ENCODE data around the gene CFAP45.

CFAP45 gene

DNA sequence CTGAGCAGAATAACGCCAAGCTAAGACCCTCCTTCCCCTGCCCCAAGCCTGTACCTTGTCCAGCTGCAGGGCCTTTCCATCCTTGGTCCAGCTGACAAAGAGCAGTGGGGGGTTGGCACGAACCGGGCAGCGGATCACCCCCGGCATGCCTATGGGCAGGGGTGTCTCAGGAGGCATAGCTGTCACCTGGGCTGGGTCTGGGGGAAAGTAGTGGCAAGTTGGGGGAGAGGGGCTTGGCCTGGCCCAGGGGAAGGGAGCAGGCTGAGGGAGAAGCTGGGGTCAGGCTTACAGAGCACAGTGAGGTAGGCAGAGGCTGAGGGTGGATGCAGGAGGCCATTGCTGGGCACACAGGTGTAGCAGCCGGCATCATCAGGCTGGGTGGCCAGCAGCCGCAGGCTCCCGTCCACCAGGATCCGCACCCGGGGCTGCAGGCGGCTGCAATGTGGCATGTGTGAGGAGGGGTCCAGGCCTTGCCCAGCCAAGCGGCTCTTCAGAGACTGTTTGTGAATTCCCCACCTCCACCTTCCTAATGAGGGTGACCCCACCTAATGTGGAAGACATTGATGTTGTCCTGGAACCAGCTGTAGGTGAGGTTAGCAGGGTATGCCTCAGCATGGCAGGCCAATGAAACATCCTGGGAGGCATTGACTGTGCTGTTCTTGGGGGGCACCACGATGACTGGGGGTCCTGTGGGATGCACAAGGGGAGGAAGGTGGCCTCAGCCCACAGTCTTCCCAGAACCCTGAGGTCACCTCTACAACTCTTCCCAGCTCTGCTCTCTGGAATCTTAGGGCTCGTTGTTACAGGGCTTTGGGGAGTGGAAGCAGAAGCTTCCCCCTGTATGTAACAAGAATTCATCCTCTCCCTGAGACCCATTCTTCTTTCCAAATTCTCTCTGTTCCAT, 34.4 kb upstream of the CFAP45 start:
- H3K9me3 ChIP-seq (ENCODE audit: low read length): no peaks in the 10 kb centered on the region
- H3K9ac ChIP-seq (ENCODE audit: low read length): no peak overlapping the region
- H3K27ac ChIP-seq (ENCODE audit: low read depth, low read length): no peak overlapping the region
- H3K36me3 ChIP-seq (ENCODE audit: insufficient read depth, low read length): no peaks in the 10 kb centered on the region
- no peak overlapping the region for H3K4me3 ChIP-seq (ENCODE audit: low read depth in 1 of 2, low read length in 2 of 2)
- H3K4me1 ChIP-seq (ENCODE audit: insufficient read depth, low read length): no peaks in the 10 kb centered on the region
- peaks cover 0 to 5% of the 10 kb centered on the region in 2 donors for H3K27me3 ChIP-seq (ENCODE audit: control insufficient read depth in 1 of 2, insufficient read depth in 2 of 2, low read length in 2 of 2)

DNA sequence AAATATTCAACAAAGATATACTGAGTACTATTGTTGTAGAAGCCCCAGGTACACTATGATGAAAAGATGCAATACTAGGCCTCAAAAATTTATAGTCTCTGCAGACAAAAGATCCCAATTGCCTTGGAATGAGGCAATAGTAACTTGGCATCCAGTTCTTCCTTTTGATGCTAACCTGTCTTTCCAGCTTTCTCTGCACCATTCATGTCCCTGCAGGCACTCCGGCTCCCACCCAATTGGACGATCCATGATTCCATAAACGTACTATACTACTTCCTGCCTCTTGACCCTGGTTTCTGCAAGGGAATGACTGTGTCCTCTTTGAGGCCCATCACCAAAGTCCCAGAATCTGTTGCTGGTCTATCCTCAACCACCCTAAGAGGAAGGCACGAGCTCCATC, 33.4 kb upstream of the CFAP45 start:
- H3K27ac ChIP-seq (ENCODE audit: low read depth, low read length): no peak overlapping the region
- H3K4me3 ChIP-seq (ENCODE audit: low read depth in 1 of 2, low read length in 2 of 2): no peak overlapping the region
- H3K27me3 ChIP-seq (ENCODE audit: control insufficient read depth in 1 of 2, insufficient read depth in 2 of 2, low read length in 2 of 2): peaks cover 0 to 5% of the 10 kb centered on the region in 2 donors
- H3K9me3 ChIP-seq (ENCODE audit: low read length): no peaks in the 10 kb centered on the region
- no peaks in the 10 kb centered on the region for H3K36me3 ChIP-seq (ENCODE audit: insufficient read depth, low read length)
- no peak overlapping the region for H3K9ac ChIP-seq (ENCODE audit: low read length)
- H3K4me1 ChIP-seq (ENCODE audit: insufficient read depth, low read length): no peaks in the 10 kb centered on the region

DNA sequence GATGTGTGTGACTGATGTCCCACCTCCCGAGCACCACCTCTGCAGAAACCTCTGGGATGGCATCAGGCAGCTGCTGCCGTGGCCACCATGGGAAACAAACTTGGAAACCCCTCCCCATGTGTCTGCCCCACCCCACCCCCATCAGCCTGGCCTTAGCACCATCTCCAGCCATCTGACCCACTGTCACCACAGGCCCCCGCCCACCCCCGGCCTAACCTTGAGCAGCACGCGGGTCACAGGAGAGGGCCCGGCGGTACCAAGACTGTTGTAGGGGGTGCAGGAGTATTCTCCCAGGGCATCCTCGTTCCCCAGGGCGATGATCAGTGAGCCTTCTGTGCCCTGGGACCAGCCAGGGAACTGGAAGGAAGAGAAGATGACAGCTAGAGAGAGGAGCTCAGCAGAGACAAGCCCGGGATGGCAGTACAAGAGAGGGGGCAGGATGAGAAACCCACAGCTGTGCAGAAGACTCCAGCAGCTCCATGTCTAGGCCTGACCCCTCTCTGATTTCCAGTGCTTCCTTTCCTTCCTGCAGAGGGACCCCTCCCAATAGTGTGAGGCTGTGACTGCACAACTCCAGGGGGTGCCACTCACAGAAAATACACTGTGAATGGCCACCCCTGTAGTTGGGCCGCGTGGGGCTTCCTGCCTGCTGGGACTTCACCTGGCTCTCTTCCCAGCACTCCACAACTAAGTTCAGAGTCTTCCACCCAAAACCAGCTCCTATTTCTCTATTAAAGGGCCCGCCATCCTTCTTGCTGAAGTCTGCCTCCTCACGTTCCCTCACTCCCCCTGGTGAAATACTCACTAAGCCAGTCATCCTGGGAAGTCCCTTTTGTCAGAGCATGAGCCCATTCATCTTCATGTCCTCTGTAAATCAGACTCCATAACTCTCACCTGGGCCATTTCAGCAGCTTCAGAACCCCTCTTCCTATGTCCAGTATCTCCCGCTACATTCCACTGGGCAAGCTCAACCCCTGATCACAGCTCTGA, 32.6 kb upstream of the CFAP45 start:
- Histone ChIP-seq H3K27me3 (ENCODE audit: control insufficient read depth in 1 of 2, insufficient read depth in 2 of 2, low read length in 2 of 2) (peaks cover 0 to 5% of the 10 kb centered on the region in 2 donors), H3K4me3 (ENCODE audit: low read depth in 1 of 2, low read length in 2 of 2) (no peak overlapping the region), H3K36me3 (ENCODE audit: insufficient read depth, low read length) (no peaks in the 10 kb centered on the region), H3K4me1 (ENCODE audit: insufficient read depth, low read length) (no peaks in the 10 kb centered on the region), H3K9ac (ENCODE audit: low read length) (no peak overlapping the region), H3K27ac (ENCODE audit: low read depth, low read length) (no peak overlapping the region), H3K9me3 (ENCODE audit: low read length) (no peaks in the 10 kb centered on the region)

DNA sequence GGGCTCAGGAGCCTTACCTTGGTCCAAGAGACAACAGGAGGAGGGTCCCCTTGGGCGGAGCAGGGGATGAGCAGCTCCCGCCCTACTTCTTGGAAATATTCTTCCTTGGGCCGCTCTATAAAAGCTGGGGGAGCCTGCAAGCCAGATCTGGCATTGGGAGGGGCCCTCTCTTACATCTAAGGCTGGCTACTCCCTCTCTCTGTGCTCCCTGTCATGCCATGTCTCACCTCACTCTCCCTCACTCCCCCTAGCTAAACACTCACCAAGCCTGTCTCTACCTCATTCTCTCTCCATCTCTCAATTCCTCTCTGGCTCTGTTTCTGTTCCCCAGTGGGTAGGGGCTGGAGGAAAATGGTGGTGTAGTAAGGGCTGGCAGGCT, 31.8 kb upstream of the CFAP45 start:
- H3K9ac ChIP-seq (ENCODE audit: low read length): no peak overlapping the region
- H3K4me3 ChIP-seq (ENCODE audit: low read depth in 1 of 2, low read length in 2 of 2): no peak overlapping the region
- H3K36me3 ChIP-seq (ENCODE audit: insufficient read depth, low read length): no peaks in the 10 kb centered on the region
- no peaks in the 10 kb centered on the region for H3K9me3 ChIP-seq (ENCODE audit: low read length)
- H3K27ac ChIP-seq (ENCODE audit: low read depth, low read length): no peak overlapping the region
- peaks cover 0 to 4% of the 10 kb centered on the region in 2 donors for H3K27me3 ChIP-seq (ENCODE audit: control insufficient read depth in 1 of 2, insufficient read depth in 2 of 2, low read length in 2 of 2)
- H3K4me1 ChIP-seq (ENCODE audit: insufficient read depth, low read length): no peaks in the 10 kb centered on the region

DNA sequence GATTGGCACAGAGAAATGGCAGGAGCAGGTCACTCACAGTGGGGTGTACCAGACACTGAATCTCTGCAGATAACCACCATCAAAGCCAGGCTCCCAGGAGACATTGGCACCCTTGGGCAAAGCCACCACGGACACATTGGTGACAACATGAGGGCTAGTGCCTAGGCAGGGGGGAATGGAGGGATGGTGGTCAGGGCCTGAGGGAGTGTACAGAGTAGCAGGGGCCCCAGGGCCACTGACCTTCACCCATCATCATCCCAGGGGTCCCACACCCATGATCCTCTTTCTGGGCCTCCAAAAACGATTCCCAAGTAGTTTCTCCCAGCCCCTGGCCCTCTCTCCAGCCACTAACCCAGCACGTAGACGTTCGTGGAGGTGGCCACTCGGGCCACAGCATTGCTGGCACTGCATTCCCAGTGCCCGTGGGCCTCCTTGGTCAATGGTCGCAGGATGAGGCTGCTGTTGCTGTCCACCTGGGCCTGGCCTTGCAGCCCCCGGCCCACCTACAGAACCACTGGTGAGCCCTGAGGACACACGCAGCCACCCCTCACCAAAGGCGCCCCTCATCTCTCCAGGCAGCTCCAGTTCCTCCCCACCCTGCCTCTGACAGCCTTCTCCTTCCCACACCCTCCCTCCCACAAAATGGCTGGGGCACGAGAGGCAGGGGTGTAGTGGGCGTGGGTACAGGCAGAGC, 31.3 kb upstream of the CFAP45 start:
- no peak overlapping the region for H3K4me3 ChIP-seq (ENCODE audit: low read depth in 1 of 2, low read length in 2 of 2)
- no peaks in the 10 kb centered on the region for H3K9me3 ChIP-seq (ENCODE audit: low read length)
- H3K4me1 ChIP-seq (ENCODE audit: insufficient read depth, low read length): peaks cover 4% of the 10 kb centered on the region
- H3K9ac ChIP-seq (ENCODE audit: low read length): no peak overlapping the region
- no peak overlapping the region for H3K27ac ChIP-seq (ENCODE audit: low read depth, low read length)
- no peaks in the 10 kb centered on the region for H3K27me3 ChIP-seq (ENCODE audit: control insufficient read depth in 1 of 2, insufficient read depth in 2 of 2, low read length in 2 of 2)
- H3K36me3 ChIP-seq (ENCODE audit: insufficient read depth, low read length): no peaks in the 10 kb centered on the region

DNA sequence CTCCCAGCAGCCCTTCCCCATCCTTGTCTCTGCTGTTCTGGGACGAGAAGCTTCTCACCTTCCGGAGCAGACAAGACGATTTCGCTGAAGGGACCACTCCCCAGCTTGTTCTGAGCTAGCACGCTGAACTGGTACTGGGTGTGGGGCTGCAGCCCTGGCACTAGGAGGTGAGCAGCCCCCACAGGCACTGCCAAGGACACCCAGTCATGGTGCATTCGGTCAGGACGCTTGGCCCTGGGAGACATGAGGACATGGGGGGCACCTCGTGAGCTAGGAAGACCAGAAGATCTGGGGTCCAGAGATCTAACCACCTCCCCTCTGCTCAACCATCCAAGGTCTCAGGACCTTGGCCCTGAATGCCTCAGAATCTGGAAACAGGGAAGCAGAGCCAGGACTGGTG, 30.7 kb upstream of the CFAP45 start:
- no peaks in the 10 kb centered on the region for H3K27me3 ChIP-seq (ENCODE audit: control insufficient read depth in 1 of 2, insufficient read depth in 2 of 2, low read length in 2 of 2)
- no peak overlapping the region for H3K27ac ChIP-seq (ENCODE audit: low read depth, low read length)
- H3K9ac ChIP-seq (ENCODE audit: low read length): no peak overlapping the region
- H3K36me3 ChIP-seq (ENCODE audit: insufficient read depth, low read length): no peaks in the 10 kb centered on the region
- H3K4me3 ChIP-seq (ENCODE audit: low read depth in 1 of 2, low read length in 2 of 2): no peak overlapping the region
- H3K4me1 ChIP-seq (ENCODE audit: insufficient read depth, low read length): peaks cover 9% of the 10 kb centered on the region
- H3K9me3 ChIP-seq (ENCODE audit: low read length): no peaks in the 10 kb centered on the region

DNA sequence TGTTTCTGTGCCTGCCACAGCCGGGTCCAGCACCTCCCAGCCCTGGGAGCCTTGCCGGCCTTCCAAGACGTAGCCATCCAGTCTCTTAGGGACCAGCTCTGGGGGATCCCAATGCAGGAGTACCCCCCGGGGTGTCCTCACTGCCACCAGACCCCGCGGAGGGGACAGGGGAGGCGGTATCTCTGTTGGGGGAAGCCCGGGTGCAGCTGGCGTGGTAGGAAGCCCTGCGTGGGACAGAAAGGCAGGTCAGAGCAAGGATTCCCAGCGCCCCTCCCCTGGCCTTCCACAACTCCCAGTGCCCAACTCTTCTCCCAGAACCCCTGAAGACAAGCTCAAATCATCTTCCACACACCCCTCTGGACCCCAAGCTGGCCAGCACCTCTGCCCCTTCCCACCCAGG, 30.3 kb upstream of the CFAP45 start:
- Histone ChIP-seq H3K9me3 (ENCODE audit: low read length) (no peaks in the 10 kb centered on the region), H3K9ac (ENCODE audit: low read length) (no peak overlapping the region), H3K4me1 (ENCODE audit: insufficient read depth, low read length) (peaks cover 9% of the 10 kb centered on the region), H3K27ac (ENCODE audit: low read depth, low read length) (no peak overlapping the region), H3K27me3 (ENCODE audit: control insufficient read depth in 1 of 2, insufficient read depth in 2 of 2, low read length in 2 of 2) (no peaks in the 10 kb centered on the region), H3K36me3 (ENCODE audit: insufficient read depth, low read length) (no peaks in the 10 kb centered on the region), H3K4me3 (ENCODE audit: low read depth in 1 of 2, low read length in 2 of 2) (no peak overlapping the region)

DNA sequence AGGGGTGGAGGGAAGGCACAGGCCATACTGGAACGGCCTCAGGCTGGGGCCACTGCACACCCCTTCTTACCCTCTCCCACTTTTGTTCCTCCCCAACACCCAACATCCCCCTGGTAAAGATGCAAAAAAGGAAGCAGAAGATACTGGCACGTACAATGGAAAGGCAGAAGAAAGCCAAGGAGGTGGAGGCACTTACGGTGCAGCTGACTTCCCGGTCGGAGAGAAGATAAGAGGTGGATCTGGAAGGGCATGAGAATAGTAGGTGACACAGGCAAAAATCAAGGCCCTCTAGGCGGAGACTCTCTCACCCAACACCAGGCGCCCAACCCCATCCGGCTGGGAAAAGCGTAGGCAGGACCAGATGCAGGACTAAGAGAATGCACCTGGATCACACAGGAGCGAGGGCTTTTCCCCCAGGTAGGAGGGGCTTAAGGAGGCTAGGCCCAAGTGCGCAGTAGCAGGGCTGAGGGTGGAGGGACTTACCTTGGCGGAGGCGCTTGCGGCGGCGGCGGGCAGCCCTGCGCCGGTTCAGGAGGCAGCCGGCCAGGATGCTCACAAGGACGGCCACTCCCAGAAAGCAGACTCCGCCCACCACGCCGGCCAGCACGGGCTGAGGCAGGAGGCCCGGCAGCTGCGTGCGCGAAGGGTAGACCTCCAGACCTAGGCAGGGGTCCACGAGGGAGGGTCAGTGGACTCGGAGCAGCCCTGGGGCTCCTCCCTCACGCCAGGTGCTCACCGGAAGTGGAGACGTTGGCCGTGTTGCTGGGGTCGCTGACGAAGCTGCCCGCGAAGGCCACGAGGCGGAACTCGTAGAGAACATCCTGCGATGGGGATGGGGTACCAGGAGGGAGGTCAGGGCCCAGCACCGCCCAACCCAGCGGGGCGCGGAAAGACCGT, 29.4 kb upstream of the CFAP45 start:
- no peak overlapping the region for H3K9ac ChIP-seq (ENCODE audit: low read length)
- no peak overlapping the region for H3K27ac ChIP-seq (ENCODE audit: low read depth, low read length)
- H3K36me3 ChIP-seq (ENCODE audit: insufficient read depth, low read length): no peaks in the 10 kb centered on the region

DNA sequence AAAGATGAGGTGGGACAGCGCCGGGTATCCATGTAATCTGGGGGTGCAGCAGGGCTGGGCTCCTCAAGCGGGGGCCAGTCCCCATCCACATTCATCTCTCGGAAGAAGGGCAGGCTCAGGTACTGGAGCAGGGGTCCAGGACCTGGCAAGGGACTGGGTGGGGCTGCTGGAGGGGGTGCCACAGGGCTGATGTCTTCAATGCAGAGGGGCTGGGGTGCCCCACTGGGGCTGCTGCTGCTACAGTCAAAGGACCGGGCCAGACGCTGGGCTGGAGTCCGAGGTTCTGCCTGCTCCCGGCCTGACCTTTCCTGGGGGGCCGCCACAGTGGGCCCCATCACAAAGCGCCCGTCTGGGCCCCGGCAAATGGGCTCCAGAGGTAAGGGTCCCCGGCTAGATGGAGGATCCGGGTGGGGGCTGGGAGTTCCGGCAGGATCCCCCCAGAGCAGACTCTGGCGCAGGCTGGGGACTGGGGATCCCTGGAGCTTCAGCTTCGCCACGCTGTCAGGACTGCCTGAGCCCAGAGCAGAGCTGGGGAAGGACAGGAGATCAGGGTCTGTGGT, 28.6 kb upstream of the CFAP45 start:
- no peak overlapping the region for H3K9ac ChIP-seq (ENCODE audit: low read length)
- no peaks in the 10 kb centered on the region for H3K36me3 ChIP-seq (ENCODE audit: insufficient read depth, low read length)
- H3K27ac ChIP-seq (ENCODE audit: low read depth, low read length): no peak overlapping the region
- no peak overlapping the region for H3K4me3 ChIP-seq (ENCODE audit: low read depth in 1 of 2, low read length in 2 of 2)
- no peaks in the 10 kb centered on the region for H3K9me3 ChIP-seq (ENCODE audit: low read length)
- no peaks in the 10 kb centered on the region for H3K27me3 ChIP-seq (ENCODE audit: control insufficient read depth in 1 of 2, insufficient read depth in 2 of 2, low read length in 2 of 2)
- H3K4me1 ChIP-seq (ENCODE audit: insufficient read depth, low read length): peaks cover 13% of the 10 kb centered on the region

More for the DNA sequence above, 29.4 kb upstream of the CFAP45 start:
- Histone ChIP-seq H3K27me3 (ENCODE audit: control insufficient read depth in 1 of 2, insufficient read depth in 2 of 2, low read length in 2 of 2) (no peaks in the 10 kb centered on the region), H3K9me3 (ENCODE audit: low read length) (no peaks in the 10 kb centered on the region), H3K4me1 (ENCODE audit: insufficient read depth, low read length) (peaks cover 9% of the 10 kb centered on the region), H3K4me3 (ENCODE audit: low read depth in 1 of 2, low read length in 2 of 2) (no peak overlapping the region)

DNA sequence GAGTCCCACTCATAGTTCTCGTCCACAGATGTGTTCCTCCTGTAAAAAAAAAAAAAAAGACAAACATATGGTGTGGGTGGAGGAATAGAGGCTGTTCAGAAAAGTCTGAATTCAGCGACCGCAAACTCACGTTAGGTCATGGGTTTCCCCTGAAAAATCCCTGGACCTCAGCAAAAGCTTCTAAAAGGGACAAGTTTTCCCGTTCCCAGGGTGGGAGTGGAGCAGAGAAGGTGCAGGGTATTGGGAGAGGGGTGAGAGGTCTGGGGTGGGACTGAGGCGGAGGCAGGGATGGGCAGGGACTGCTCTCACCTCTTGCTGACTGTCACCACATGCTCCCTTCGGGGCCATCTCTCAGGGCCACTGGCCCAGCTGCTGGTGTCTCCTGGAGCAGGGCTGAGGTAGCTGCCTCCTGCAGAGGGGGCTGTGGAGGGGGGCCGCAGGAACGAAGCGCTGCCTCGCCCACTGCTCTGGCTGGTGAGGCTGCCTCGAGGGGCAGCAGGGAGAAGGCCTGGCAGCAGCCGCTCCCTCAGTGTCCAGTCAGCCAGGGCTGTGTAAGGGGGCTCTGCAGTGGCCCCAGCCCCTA, 28.0 kb upstream of the CFAP45 start:
- Histone ChIP-seq H3K4me3 (ENCODE audit: low read depth in 1 of 2, low read length in 2 of 2) (no peak overlapping the region), H3K27me3 (ENCODE audit: control insufficient read depth in 1 of 2, insufficient read depth in 2 of 2, low read length in 2 of 2) (no peaks in the 10 kb centered on the region), H3K9me3 (ENCODE audit: low read length) (no peaks in the 10 kb centered on the region), H3K36me3 (ENCODE audit: insufficient read depth, low read length) (no peaks in the 10 kb centered on the region), H3K4me1 (ENCODE audit: insufficient read depth, low read length) (peaks cover 13% of the 10 kb centered on the region), H3K27ac (ENCODE audit: low read depth, low read length) (no peak overlapping the region), H3K9ac (ENCODE audit: low read length) (no peak overlapping the region)

Measured in muscle layer of colon (tissue), 2 donors.